HG03469 (cell line): ENCODE results near the gene RNF126.
"Not testable (repeated sequence)": the region's sequence is repeated elsewhere in the genome, so short reads cannot be mapped to it uniquely, and the experiment has no call there.

Source experiments
- ATAC-seq: cut with Tn5 transposase; IDR thresholded peaks from one replicate; pipeline ENCODE4 v1.9.1; 2021; ENCODE audit warnings: mild to moderate bottlenecking, moderate library complexity, moderate number of reproducible peaks; ENCODE audit not compliant: unreplicated experiment

Gene RNF126

GRCh38 chr19:632579-633067 lies 30.4 kb downstream of the RNF126 start:
- no peak for ATAC-seq

- no peak for ATAC-seq
These were observed 32.9 kb downstream of the RNF126 start for GRCh38 chr19:629961-630714.

DNA sequence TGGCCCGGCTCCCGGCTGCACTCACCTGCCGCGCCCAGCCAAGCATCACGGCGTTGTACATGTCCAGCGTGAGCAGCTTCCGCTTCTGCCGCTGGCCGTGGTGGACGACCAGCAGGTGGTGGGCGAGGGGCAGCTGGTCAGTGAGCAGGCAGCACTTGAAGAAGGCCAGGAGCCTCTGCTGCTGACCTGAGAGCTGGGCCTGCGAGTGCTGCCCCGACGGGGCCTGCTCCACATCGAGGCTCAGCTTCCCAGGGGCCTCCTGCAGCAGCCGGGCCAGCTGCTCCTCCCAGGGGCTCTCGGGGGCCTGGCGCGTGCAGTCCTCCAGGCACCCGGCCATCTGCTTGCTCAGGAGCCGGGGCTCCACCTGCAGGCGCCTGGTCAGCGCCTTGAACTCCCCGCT lies 33.5 kb downstream of the RNF126 start:
- not testable (repeated sequence) for ATAC-seq

GRCh38 chr19:628168-628567 lies 34.8 kb downstream of the RNF126 start:
- no peak for ATAC-seq

DNA sequence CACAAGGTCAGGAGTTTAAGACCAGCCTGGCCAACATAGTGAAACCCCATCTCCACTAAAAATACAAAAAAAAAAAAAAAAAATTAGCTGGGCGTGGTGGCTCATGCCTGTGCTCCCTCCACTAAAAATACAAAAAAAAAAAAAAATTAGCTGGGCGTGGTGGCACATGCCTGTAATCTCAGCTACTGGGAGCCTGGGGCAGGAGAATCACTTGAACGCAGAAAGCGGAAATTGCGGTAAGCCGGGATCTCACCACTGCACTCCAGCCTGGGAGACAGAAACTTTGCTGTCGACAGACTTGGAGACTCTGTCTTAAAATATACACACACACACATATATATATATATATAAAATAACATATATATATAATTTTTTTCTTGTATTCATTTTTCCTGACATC lies 36.4 kb downstream of the RNF126 start:
- not testable (repeated sequence) for ATAC-seq

- ATAC-seq = no peak
These were observed 37.8 kb downstream of the RNF126 start for GRCh38 chr19:625257-625656.

- ATAC-seq = no peak
These were observed 38.4 kb downstream of the RNF126 start for GRCh38 chr19:624433-625109.

- no peak for ATAC-seq
These were observed 39.0 kb downstream of the RNF126 start for GRCh38 chr19:623974-624373.

DNA sequence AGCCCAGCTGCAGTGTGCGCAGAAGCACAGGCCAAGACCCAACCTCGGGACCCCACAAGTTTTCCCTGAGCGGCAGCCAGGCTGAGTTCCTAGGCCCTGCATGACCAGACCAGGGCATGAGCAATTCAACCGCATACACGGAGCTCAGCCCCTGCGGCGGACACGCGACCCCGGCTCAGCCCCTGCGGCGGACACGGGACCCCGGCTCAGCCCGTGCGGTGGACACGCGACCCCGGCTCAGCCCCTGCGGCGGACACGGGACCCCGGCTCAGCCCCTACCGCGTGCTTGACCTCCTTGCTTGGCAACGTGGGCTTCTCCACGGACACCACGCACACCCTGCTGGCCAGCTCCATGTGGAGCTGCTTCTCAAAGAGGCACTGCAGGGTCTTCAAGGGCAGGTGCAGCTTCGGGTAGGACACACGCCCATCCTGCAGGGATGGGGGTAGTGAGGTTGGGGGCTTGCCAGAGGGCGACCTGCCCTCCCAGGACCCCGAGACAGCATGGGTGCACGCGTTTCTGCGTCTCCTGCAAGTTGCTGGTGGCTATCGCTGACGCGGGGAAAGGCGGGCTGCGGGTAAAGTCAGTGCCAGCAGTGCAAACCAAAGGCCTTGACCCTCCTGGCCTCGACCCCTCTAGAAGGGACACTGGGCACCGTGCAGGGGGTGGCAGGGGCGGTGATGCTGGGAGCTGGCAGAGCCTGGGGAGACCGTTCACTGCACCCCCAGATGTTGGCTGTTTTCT lies 39.7 kb downstream of the RNF126 start:
- no peak for ATAC-seq

DNA sequence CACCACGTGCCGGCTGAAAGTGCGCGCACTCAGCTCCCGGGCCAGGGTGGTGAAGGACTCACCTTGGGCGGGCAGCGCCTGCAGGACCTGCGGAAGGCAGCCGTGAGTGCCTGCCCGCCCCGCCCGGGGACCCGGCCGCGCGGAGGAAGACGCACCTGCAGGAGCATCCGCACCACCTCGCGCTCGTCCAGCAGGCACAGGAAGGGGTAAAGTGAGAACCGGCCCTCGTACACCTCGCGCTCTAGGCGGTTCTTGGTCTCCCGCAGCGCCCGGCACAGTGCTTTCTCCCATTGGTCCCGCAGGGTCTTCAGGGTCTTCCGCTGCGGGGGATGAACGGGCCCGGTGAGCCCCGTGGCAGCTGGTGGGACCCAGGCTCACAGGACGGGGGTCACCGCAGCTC lies 40.3 kb downstream of the RNF126 start:
- ATAC-seq = no peak

GRCh38 chr19:621819-622218 lies 41.2 kb downstream of the RNF126 start:
- no peak for ATAC-seq

GRCh38 chr19:621191-621590 lies 41.8 kb downstream of the RNF126 start:
- ATAC-seq = not testable (repeated sequence)

DNA sequence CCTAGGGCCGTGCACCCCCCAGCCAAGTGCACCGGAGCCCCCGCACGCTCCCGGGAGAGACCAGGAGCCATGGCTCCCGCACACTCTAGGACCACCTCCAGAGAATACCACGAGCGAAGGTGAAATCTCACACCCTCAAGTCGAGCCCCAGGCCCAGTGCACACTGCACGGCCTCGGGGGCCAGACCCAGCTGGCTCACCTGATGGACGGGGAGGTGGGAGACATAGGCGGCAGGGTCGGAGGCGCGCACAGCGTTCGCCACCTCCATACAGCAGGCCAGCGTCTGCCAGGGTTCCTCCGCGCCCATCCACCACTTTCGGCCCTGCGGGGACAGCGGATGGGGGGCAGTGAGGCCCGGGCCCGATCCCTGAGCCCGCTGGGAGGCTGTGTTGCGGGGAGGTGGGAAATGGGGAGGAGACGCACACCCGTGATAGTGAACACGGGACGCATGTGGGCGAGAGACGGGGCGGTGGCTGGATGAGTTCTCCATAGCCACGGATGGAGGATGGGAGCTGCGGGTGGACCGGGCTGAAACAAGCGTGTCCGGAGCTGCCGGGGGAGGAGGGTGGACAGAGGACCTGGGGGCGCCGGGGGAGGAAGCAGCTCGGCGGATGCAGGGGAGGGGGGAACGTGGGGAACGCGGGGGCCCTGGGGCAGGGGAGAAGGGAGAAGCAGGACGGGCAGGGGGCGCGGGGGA lies 42.7 kb downstream of the RNF126 start:
- ATAC-seq = no peak

DNA sequence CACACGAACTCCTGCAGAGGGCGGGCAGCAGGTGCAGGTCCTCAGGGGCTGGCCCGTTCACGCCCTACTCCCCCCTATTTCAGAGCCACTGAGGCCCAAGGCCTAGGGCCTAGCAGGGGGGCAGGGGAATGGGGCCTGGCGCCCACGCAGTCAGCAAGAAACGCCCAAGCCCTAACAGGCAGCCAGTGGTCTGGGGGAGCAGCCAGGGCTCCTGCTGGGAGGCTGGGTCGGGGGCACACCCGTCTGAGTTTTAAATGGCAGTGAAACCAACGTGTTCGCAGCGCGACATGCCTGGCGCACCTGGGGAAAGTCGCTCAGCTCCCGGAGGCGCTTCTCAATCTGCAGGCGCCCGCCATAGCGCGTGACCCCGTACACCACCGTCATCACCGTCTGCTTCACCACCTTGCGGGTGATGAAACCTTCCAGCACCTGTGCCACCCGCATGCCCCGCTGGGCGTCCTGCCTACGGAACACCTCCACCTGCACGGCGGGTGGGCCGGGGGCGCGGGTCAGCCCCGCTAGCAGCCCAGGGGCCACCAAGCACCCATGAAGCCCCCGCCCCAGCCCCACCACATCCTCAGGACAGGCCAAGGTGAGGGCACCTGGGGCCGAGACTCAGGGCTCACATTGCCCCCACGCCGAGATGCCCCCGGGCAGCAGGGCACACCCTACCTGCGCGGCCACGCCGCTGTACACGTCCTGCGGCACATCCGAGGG lies 43.6 kb downstream of the RNF126 start:
- no peak for ATAC-seq

- ATAC-seq = no peak
These were observed 44.2 kb downstream of the RNF126 start for GRCh38 chr19:618674-619285.

GRCh38 chr19:618247-618619 lies 44.8 kb downstream of the RNF126 start:
- ATAC-seq = no peak

DNA sequence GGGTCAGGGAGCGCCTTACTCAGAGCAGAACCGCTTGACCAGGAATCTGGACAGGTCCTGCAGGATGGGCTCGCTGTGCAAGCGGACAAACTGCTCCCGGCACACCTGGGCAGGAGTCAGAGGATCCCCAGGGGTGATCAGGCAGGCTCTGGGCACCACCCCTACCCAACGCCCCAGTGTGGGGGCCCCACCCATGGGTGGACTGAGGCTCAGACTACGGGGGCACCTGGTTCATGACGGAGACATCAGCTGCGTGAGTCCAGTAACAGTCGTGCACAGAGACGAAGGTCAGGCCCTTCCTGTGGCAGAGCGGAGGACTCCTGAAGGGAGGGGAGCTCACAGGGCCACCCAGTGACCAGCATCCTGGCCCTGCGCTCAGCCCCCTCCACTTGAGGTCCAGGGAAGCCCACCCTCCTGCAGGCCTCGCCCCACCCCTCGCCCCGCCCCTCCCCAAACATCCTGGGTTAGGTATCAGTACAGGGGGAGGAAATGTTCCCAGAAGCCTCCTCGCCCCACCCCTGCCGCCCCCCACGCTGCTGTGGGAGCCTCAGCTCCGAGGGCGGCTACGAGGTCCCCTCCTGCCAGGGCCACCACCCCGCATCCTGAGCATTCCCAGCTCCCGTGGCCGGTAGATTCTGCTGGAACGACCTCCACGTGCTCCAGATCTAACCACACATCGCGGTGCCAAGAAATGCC lies 45.3 kb downstream of the RNF126 start:
- ATAC-seq = no peak

DNA sequence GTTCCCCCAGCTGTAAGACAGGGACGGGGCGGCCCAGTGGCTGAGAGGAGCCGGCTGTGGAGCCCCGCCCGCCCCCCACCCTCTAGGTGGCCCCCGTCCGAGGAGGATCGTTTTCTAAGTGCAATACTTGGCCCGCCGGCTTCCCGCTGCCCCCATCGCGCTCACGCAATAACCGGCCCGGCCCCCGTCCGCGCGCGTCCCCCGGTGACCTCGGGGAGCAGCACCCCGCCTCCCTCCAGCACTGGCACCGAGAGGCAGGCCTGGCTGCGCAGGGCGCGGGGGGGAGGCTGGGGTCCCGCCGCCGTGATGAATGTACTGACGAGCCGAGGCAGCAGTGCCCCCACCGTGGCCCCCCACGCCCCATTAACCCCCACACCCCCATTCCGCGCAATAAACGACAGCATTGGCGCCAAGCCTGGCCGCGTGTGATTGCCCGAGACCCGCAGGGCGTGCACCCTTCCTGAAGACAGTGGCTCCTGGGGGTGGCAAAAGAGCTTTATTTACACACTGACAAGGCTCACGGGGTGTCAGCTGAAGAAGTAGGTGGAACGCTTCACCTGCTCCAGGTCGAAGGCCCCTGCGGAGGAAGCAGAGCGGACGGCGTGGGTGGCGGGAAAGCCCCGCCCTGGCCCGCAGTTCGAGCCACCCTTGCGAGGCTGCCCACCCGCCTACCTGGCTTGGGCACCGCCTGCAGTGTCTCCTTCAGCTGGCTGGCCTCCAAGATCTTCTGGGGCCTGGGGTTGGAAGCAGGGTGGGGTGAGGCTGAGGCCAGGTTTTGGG lies 46.1 kb downstream of the RNF126 start:
- no peak for ATAC-seq
